Vagina (tissue), 2 donors: ENCODE measurements around the gene SOCS1. TPM values are rescaled to one million over a fixed set of nuclear protein-coding genes. Genes with fewer than 3 reads are reported as not detected.
A peak's percentile ranks its signal among the peaks of the same experiment; 100 is the strongest.

Experiments
- DNase-seq, 2 donors: peaks; one replicate each; pipeline ENCODE4 v3.0.0-alpha.2; 2017; ENCODE audit errors: extremely low spot score in 2 of 2
- H3K27ac ChIP-seq: fragments of 200-600 bp; sonication (generic); one replicate; pipeline ENCODE4 v1.5.1; 2019
- H3K27me3 ChIP-seq: fragments of 200-600 bp; sonication (generic); one replicate; pipeline ENCODE4 v1.5.1; 2019
- H3K36me3 ChIP-seq, 2 donors: fragments of 200-600 bp; sonication (generic); one replicate each; pipeline ENCODE4 v1.5.1; 2017 to 2019
- H3K4me1 ChIP-seq: fragments of 200-600 bp; sonication (generic); one replicate; pipeline ENCODE4 v1.5.1; 2019
- H3K4me3 ChIP-seq, 2 donors: fragments of 200-600 bp; sonication (generic); 1 replicate in 1 of 2; 2 replicates in 1 of 2; pipeline ENCODE4 v1.5.1; 2016 to 2019
- H3K9me3 ChIP-seq: fragments of 200-600 bp; sonication (generic); one replicate; pipeline ENCODE4 v1.5.1; 2019
- CTCF ChIP-seq, 3 experiments: fragments of 450-650 bp in 2 of 3; fragments of 200-600 bp in 1 of 3; sonication (generic) in 1 of 3; IDR thresholded peaks; one replicate each; pipeline ENCODE4 v1.5.1; 2017 to 2019; ENCODE audit warnings: antibody characterized with exemption in 3 of 3, mild to moderate bottlenecking in 2 of 3, moderate library complexity in 2 of 3
- POLR2A ChIP-seq, 2 donors: fragments of 450-650 bp; IDR thresholded peaks; one replicate each; pipeline ENCODE4 v1.6.1; 2017; ENCODE audit warnings: antibody characterized with exemption in 2 of 2, mild to moderate bottlenecking in 2 of 2, moderate library complexity in 2 of 2
- POLR2AphosphoS5 ChIP-seq, 2 donors: sonication (generic); formaldehyde crosslinking; IDR thresholded peaks; one replicate each; pipeline ENCODE4 v1.9.0; 2017; ENCODE audit warnings: antibody characterized with exemption in 2 of 2, mild to moderate bottlenecking in 2 of 2, low read depth in 1 of 2; ENCODE audit not compliant: insufficient read depth in 1 of 2
- intact Hi-C: fragments of 100-400 bp; cut with DNase I; formaldehyde crosslinking; loops from one replicate; pipeline ENCODE4 v1.15.1; 2023
- total RNA-seq: library from RNA; depleted of rRNA; stranded (reverse); fragments of >200 nt; gene quantifications from one replicate; pipeline ENCODE4 v1.2.3, GENCODE V29; 2016

SOCS1 gene
- total RNA-seq, 1 donor from 2014 or later, result 22.1 TPM

- intact Hi-C loops, result loop anchor here (5.0 to 10.0 kb wide), 2 partner anchors 97 to 705 kb away; no protein-coding TSS in a partner anchor
- H3K27ac ChIP-seq, result no peak overlapping the region
- no peaks in the 10 kb centered on the region for H3K9me3 ChIP-seq
- H3K4me3 ChIP-seq, result no peak overlapping the region
- peaks cover 30% of the 10 kb centered on the region for H3K4me1 ChIP-seq
- DNase-seq, result no peak
- H3K36me3 ChIP-seq, result no peaks in the 10 kb centered on the region
- H3K27me3 ChIP-seq, result no peaks in the 10 kb centered on the region
- TF ChIP-seq POLR2AphosphoS5 (IDR thresholded peaks at IDR 0.05; ENCODE audit: insufficient read depth in 1 of 2, low read depth in 1 of 2), result no peak
- TF ChIP-seq CTCF (IDR thresholded peaks at IDR 0.05), result no peak
- TF ChIP-seq POLR2A (IDR thresholded peaks at IDR 0.05), result no peak
Measured at GRCh38 chr16:11259655-11260595, 3.9 kb upstream of the SOCS1 start.

DNA sequence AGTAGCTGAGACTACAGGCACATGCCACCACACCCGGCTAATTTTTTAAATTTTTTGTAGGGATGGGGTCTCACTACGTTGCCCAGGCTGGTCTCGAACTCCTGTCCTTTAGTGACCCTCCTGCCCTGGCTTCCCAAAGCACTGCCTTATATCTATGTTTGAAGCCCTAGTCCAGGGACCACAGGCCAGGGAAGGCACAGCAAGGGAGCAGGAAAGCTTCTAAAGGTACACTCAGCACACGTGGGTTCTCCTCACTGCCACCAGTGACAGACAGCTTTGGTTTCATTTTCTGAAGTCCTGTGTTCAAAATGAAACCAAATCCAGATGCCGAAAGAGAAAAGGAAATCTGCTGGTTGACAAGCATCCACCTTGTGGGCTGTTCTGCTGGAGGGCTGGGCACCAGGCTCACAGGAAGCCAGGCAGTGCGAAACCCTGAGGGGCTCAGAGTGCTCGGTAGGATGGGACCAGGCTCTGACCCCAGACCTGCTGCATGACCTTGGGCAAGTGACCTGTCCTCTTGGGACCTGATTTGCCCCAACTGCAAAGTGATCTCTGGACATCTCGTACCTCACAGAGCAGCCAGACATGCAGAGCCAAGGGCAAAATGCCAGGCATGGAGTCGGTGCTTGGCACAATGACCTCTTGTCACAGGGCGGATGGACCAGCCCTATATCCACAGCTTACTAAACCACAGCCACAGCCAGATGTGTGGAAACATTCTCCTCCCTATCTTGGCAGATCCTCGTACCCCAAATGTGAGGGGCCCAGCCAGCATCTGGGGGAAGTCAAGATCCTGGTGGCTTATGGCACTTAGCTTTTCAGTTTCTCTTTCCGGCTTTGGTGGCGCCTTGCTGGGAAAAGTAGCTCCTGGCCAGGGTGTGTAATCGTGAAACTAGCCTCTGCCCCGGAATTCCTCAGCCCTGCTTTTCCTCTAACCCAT lies 2.8 kb upstream of the SOCS1 start:
- Histone ChIP-seq H3K9me3 (no peaks in the 10 kb centered on the region), H3K27me3 (no peaks in the 10 kb centered on the region), H3K4me1 (peaks cover 41% of the 10 kb centered on the region), H3K27ac (peak overlapping the region; percentile 59), H3K4me3 (peak overlapping the region; percentile 6 to 17), H3K36me3 (no peaks in the 10 kb centered on the region)
- DNase-seq, result no peak
- intact Hi-C loops, result loop anchor here (5.0 to 10.0 kb wide), 2 partner anchors 98 to 704 kb away; no protein-coding TSS in a partner anchor
- TF ChIP-seq POLR2A (IDR thresholded peaks at IDR 0.05) (no peak), POLR2AphosphoS5 (IDR thresholded peaks at IDR 0.05; ENCODE audit: insufficient read depth in 1 of 2, low read depth in 1 of 2) (peak in 1 of 2 donors; percentile 22)

GRCh38 chr16:11257131-11257938 lies 1.3 kb upstream of the SOCS1 start:
- no peak for DNase-seq
- TF ChIP-seq POLR2AphosphoS5 (IDR thresholded peaks at IDR 0.05; ENCODE audit: insufficient read depth in 1 of 2, low read depth in 1 of 2) (peak; percentile 9 to 17), CTCF (IDR thresholded peaks at IDR 0.05) (peak; percentile 31 to 69 (median 59)), POLR2A (IDR thresholded peaks at IDR 0.05) (no peak)
- H3K36me3 ChIP-seq, result no peaks in the 10 kb centered on the region
- no peaks in the 10 kb centered on the region for H3K9me3 ChIP-seq
- H3K27me3 ChIP-seq, result no peaks in the 10 kb centered on the region
- H3K4me3 ChIP-seq, result peak overlapping the region; percentile 62 to 97
- peaks cover 51% of the 10 kb centered on the region for H3K4me1 ChIP-seq
- intact Hi-C loops, result loop anchor here (2.0 to 10.0 kb wide), 3 partner anchors 100 to 703 kb away; no protein-coding TSS in a partner anchor
- peak overlapping the region; percentile 99 for H3K27ac ChIP-seq

GRCh38 chr16:11256661-11257130 lies 692 bp upstream of the SOCS1 start:
- intact Hi-C loops, result loop anchor here (2.0 to 10.0 kb wide), 3 partner anchors 101 to 702 kb away; no protein-coding TSS in a partner anchor
- DNase-seq, result no peak

More at GRCh38 chr16:11256661-11257130, 692 bp upstream of the SOCS1 start:
- Histone ChIP-seq H3K27me3 (no peaks in the 10 kb centered on the region), H3K9me3 (no peaks in the 10 kb centered on the region), H3K36me3 (no peaks in the 10 kb centered on the region), H3K27ac (peak overlapping the region; percentile 99), H3K4me1 (peaks cover 54% of the 10 kb centered on the region), H3K4me3 (peak overlapping the region; percentile 62 to 97)
- TF ChIP-seq POLR2AphosphoS5 (IDR thresholded peaks at IDR 0.05; ENCODE audit: insufficient read depth in 1 of 2, low read depth in 1 of 2) (no peak), POLR2A (IDR thresholded peaks at IDR 0.05) (no peak), CTCF (IDR thresholded peaks at IDR 0.05) (no peak)
